PFSK-1 (cell line): Measurements from ENCODE around the gene FCHO1.

Source experiments
- POLR2AphosphoS5 ChIP-seq: IDR thresholded peaks from 2 replicates; pipeline ENCODE4 v1.6.1; 2012; ENCODE audit warnings: low read depth, mild to moderate bottlenecking, control low read depth, low read length, moderate library complexity
- SIN3A ChIP-seq: IDR thresholded peaks from 2 replicates; pipeline ENCODE4 v1.6.1; 2012; ENCODE audit warnings: mild to moderate bottlenecking, low read length, moderate library complexity, borderline replicate concordance; ENCODE audit not compliant: insufficient read depth
- TAF1 ChIP-seq: IDR thresholded peaks from 2 replicates; pipeline ENCODE4 v1.6.1; 2012; ENCODE audit warnings: low read length, control low read depth, borderline replicate concordance; ENCODE audit not compliant: insufficient read depth

- TF ChIP-seq POLR2AphosphoS5 (no peak), SIN3A (peak; percentile 65; the same call in 1 of the 2 replicates), TAF1 (no peak)
These were observed 15.4 kb downstream of the FCHO1 start for GRCh38 chr19:17766543-17767131.
